HG02884 (cell line): ENCODE measurements around the gene SLC36A3.
"Not testable (repeated sequence)": the region's sequence is repeated elsewhere in the genome, so short reads cannot be mapped to it uniquely, and the experiment has no call there.

Experiments used
- ATAC-seq: cut with Tn5 transposase; IDR thresholded peaks from one replicate; pipeline ENCODE4 v1.9.1; 2021; ENCODE audit warnings: mild to moderate bottlenecking, moderate library complexity; ENCODE audit not compliant: unreplicated experiment

SLC36A3 gene

DNA sequence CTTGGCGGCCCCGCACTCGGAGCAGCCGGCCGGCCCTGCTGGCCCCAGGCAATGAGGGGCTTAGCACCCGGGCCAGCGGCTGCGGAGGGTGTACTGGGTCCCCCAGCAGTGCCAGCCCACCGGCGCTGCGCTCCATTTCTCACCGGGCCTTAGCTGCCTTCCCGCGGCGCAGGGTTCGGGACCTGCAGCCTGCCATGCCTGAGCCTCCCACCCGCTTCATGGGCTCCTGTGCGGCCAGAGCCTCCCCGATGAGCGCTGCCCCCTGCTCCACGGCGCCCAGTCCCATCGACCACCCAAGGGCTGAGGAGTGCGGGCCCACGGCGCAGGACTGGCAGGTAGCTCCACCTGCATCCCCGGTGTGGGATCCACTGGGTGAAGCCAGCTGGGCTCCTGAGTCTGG, 5.7 kb upstream of the SLC36A3 start:
- ATAC-seq, result not testable (repeated sequence)

DNA sequence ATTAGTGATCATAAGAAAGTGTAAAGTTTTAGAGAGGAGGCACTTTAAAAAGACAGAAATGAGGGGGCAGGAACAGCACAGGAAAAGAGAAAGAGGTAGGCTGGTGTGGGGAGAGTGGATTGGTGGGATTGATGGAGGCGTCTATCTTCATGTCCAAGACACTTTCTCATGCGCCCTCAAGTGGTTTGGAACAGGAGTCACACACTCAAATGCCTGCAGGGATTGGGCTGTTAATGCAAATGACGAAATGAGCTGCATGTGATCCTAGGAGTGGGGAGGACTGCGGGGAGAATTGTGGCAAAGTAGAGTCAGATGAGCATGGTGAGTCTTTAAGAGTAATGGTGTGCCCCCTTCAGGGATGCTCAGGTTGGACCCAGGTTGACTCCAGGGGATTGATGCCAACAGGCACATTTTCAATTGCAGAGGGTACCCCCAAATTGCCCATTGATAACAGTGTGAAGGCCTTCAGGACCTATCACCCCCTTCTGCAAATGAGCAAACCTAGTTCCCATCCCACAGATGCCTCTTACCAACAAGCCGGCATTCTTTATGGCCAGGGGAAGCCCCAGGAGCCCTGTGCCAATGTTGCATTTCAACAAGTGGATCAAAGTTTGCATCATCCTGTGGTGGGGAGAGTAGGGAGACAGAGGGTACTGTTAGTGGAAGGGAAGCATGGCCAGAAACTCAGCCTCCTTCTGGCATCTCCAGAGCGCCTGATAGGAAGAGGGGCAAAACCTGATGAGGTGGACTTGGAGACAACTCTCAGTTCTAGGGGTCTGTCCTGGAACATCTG, 5.3 kb downstream of the SLC36A3 start:
- ATAC-seq, result no peak

DNA sequence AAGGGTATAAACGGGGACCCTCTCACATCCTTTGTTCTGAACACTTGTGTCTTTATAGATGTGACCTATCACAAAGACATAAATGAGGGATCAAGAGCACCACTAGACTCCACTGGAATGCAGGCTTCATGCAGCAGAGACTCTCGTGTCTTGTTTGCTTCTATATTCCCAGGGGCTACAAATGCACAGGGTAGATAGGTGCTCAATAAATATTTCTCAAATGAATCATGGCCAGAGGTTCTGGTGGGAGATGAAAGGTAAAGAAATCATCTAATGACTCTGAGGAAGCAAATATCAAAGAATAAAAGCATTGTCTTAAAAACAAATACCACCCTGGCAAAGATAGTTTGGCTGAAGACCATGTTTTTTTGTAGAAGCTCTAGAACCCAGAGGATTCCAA, 6.6 kb downstream of the SLC36A3 start:
- no peak for ATAC-seq

DNA sequence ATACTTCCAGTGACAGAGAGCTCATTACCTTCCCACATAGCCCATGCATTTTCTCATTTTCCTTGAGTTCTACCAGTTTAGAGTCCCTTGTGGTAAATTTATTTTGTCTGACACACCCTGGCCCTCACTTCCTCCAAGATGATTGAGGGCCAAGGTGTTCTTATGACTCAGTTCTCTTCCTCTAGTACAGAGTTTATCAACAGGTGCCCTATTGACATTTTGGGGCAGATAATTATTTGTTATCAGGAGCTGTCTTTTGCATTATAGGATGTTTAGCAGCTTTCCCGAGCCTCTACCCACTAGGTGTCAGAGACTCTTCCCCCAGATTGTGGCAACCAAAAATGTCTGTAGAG, 7.1 kb downstream of the SLC36A3 start:
- no peak for ATAC-seq

DNA sequence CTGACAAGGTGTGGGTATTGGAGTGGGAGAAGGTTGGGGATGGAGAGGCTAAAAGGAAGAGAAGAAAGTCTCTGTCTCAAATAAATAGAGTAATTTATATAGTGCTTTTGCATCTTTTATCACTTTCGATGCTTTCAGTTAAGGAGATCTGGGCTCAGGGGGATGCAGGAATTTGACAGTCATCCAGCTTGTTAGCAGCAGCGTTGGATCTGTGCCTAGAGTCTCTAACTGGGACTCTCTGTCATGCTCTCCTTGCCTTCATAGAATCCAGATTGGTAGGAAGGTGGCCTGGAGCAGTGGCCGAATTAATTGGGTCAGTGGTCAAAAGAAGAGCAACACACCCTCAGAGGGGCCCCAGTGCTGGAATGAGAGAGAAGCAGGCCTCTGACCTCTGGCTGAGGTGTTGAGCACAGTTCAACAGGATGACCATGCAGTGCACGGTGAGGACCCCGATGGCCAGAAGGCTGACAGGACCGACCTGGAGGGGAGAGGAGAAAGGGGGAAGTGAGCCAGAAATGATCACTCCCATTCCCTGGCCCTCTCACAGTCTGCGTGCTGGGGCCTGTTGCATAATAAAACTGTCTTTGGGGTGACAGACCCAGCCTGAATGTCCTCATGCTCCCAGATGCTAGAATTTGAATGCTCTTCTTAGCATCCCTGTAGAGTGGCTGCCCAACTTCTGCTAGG, 7.6 kb downstream of the SLC36A3 start:
- no peak for ATAC-seq

DNA sequence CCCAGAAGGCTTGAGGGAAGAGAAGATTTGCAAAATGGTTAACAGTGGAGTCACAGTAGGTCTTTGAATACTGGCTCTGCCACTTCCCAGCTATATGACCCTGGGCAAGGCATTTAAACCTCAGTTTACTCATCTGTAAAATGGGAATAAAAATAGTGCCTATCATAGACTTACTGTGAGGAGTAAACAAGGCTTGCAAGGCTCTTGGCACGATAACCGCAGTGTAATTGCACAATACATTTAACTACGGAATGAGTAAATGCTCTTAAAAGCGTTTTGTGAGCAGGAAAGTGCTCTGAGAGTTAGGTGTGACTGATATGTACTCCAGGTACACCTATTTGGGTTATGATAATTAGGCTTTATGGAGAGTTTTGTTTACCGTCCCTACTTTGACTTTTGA, 8.4 kb downstream of the SLC36A3 start:
- ATAC-seq, result no peak

DNA sequence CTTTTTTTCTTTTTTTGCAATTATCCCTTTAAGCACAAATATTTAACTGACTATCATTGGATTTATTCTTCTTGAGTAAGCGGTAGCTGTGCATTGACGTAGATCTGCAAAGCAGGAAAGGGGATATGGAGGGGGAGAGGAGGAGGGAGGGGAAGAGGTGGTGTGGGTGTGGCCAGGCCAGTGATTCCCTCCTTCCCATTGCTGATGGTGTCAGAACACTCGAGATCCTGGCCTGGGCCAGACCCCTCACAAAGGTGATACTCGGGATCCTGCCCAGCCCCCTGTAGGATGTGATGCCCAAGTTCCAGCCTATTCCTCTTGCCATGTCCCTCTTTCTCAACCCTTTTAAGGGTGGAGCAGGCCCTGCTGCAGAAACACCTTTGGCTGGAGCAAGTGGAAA, 9.9 kb downstream of the SLC36A3 start:
- no peak for ATAC-seq

DNA sequence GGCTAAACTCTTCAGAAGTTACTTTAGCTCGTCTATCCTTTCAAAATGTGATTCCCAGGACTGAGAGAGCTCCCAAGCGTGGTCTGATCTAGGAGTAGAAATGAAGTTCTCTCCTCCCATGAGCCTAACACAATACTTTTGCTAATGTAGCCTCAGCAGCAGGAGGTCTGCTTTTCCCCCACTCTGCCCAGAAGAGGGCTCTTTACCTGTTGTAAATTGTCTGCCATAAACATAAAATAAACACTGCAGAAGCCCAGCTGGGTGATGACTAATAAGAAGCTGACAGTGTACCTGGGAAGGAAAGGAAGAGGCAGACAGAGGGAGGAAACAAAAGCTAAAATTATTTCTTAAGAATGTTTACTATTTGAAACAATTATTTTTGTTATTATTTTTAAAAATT, 15.4 kb downstream of the SLC36A3 start:
- peak; percentile 60 for ATAC-seq

DNA sequence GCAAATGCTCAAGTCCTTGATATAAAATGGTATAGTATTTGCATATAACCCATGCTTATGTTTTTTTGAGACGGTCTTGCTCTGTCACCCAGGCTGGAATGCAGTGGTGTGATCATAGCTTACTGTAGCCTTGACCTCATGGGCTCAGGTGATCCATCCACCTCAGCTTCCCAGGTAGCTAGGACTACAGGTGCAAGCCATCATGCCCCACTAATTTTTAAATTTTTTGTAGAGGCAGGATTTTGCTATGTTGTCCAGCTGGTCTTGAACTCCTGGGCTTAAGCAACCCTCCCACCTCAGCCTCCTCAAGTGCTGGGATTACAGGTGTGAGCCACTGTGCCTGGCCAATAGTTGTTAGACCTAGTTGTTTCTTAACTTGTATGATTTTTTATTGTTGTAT, 17.3 kb downstream of the SLC36A3 start:
- no peak for ATAC-seq

DNA sequence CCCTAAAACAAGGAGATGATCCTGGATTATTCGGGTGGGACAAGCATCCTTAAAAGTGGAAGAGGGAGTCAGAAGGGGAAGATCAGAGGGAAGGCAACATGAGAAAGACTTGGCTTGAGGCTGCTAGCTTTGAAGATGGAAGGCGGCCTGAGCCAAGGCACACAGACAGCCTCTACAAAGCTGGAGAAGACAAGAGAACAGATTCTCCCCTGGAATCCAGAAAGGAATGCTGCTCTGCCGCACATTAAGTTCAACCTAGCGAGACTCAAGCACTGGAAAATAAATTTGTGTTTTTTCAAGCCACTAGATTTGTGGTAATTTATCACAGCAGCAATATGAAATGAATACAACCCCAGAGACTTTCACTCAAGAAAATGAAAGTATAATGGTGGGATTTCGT, 17.9 kb downstream of the SLC36A3 start:
- ATAC-seq, result no peak

DNA sequence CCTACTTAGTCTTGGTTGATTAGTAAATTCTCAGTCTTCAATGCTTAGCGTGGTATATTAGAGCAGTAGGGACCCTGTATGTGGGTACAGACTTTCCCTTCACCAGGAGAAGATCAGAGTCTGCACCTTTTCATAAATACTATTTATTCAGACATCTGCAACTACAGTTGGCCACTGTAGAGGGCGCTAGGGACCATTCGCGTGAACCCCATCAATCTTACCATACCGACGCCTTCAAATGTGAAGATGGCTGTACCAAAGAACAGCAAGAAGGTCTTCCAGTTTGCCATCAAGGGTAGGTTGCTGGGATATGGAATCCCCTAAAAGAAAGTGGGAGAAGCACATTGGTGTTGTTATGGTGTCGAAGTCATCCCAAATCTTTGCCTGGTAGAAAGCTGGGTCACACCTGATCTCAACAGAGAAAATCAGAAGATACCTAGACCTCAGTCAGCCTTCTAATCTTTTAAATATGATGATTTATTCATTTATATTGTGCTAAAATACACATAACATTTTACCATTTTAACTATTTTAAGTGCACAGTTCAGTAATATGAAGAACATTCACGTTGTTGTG, 19.1 kb downstream of the SLC36A3 start:
- no peak for ATAC-seq

DNA sequence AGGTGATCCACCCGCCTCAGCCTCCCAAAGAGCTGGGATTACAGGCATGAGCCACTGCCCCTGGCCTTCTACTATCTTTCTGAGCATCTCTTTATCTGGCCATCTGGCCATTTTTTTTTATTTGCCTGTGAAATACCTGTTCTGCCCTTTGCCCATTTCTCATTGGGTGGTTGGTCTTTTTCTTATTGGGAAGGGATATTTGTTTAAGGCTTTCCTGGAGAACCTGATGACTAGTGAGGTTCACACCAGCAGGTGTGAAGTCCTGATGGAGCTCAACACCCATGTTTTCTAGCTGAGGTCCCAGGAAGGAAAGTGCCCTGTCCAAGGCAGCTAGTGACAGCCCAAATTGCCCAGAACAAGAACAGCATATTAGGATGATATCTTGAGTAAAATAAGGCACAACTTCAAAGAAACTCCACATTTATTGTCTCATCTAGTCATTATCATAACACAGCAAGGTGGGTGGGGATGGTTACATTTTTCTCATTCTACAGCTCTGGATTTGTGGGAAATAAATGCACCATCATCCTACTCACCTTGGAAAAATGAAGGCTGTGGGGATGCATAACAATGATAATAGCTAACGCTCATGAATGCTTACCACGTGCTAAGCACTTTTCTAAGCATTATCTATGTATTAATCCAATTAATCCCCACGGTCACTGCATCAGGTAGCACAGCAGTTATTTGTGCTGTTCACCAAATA, 20.3 kb downstream of the SLC36A3 start:
- ATAC-seq, result no peak

DNA sequence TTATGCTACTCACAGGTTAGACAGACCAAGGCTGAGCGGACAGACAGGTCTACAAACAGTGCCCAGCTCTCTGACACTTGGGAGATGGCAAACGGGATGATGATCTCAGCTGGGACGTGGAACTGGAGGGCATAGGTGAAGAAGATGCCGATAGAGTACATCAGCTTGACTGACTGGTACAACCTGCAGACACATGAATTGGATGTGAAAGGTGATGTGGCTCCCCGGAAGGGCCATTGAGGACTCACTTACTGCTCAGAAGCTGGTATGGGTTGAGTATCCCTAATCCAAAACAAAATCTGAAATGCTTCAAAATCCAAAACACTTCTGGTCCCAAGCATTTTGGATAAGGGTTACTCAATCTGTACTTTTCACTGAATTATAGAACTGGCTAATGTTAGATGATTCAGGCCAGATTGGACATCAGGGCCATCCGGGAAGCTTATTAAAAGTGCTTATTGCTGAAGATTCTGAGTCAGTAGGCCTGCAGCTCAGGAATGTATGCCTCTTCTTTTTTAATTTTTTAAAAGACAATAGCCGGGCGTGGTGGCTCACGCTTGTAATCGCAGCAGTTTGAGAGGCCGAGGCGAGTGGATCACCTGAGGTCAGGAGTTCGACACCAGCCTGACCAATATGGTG, 22.4 kb downstream of the SLC36A3 start:
- ATAC-seq, result no peak

DNA sequence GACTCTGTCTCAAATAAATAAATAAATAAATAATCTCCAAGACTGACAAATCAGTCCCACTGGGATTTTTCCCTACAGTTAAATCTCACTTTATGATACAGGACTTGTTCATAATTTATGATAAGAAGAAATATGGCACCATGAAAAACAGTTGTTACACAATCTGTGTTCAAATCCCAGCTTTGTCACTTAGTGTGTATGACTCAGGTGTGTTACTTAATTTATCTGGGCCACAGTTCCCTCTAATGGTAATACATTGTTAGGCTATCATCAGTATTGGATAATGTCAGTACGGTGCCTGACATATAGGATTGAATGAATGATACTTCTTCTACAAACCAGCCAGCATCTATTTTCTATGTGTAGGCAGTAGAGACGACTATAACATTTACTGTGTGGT, 23.1 kb downstream of the SLC36A3 start:
- no peak for ATAC-seq

DNA sequence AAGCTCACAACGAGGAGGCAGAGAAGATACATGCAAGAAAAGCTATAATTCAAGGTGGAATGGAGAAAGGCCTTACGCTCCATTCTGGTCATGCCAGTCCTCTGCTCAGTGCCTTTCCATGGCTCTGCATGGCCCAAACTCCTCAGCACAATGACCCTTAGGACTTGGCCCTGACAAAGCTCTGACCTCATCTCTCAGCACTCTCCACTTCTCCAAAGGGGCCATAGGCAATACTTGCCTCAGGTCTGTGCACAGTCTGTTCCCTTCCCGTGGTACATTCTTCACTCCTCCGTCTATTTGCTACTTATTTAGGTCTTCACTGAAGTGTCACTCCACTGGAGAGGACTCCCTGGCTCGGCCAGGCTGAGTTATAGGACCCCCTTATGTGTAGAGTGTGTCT, 24.7 kb downstream of the SLC36A3 start:
- ATAC-seq, result no peak

DNA sequence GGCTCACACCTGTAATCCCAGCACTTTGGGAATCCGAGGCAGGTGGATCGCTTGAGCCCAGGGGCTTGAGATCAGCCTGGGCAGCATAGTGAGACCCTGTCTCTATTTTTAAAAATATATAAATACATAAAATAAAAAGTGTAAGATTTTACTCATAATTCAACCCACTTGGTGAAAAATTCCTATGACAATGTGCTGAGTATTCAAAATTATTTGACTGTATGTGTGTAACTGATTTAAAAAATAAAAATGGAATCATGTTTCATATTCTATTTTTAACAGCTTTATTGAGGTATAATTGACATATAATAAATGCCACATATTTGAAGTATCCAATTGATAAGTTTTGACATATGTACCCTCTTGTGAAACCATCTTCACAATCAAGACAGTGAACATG, 27.8 kb downstream of the SLC36A3 start:
- ATAC-seq, result no peak

DNA sequence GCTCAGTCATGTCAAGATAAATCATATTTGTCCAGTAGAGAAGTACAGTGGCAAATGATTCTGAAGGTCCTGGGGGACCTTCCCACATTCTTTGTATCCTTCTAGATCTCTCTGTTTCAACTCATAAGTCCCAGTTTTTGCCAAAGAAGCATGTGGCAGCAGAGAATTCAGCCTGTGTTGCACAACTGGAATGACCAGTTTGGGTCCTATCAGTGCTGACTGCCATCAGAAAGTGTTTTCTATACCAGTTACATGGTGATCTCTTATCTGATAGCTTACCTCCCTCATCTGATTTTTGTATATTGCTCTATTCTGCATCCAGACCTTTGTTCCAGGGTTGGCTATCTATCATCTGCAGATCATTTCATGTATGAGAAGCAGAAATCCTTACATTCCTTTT, 28.9 kb downstream of the SLC36A3 start:
- no peak for ATAC-seq

DNA sequence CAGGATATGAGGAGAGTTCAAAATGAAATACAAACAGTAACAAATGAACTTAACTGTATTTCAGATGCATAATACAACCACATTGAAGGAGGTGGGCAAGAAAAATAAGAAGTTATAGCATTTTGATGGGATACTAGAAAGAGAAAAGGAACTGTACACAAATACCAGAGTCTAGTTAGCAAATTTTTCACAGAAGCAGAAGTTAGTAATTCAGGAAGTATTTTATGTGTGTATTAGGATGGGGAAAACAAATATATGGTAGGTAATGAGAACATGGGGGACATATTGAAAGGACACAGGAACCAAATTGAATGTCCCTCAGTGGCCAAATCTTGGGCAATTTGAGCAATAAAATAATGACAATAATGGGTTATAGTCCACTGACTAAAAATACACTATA, 32.2 kb downstream of the SLC36A3 start:
- no peak for ATAC-seq

DNA sequence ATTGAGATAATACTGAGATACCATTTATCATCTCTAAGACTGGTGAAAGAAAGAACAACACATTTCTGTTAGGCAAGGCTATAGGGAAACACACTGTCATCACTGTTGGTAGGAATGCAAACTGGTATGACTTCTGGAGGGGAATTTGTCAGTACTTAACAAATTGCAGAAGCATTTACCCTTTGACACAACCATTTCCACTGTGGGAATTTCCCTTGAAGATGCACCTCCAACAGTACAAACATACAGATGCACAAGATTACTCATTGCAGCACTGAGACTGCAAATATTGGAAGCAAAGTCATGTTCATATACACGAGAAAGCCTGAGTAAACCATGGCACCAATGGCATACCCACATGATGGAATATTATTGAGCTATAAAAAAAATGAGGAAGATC, 33.0 kb downstream of the SLC36A3 start:
- peak; percentile 97 for ATAC-seq

DNA sequence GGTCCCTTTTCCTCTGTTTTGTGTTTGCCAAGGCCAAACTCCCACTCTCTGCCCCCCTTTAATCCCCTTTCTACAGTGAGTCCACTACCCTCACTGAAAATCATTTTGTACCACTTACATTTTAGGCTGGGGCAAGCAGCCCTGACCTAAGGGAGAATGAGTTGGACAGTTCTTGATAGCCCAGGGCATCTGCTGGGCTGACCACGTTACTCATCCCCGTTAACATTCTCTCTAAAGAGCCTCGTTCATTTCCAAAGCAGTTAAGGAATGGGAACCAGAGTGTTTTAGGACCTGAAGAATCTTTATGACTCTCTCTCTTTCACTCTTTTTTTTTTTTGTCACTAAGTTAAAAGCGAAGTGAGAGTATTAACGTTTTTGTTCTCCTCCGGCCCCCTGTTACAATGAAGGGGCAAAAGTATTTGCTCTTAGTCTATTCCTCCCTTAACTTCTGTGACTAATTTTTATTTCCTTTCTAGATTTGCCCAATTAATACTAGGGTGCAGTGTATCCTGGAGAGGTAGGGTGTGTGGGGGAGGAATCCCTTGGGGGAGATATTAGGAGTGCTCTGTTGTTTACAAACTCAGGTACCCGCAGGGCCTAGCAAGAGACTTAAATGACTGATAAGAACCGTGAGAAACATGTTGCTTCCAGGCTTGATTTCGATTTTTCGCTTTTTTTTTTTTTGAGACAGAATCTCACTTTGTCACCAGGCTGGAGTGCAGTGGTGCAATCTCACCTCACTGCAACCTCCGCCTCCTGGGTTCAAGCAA, 35.9 kb downstream of the SLC36A3 start:
- no peak for ATAC-seq

DNA sequence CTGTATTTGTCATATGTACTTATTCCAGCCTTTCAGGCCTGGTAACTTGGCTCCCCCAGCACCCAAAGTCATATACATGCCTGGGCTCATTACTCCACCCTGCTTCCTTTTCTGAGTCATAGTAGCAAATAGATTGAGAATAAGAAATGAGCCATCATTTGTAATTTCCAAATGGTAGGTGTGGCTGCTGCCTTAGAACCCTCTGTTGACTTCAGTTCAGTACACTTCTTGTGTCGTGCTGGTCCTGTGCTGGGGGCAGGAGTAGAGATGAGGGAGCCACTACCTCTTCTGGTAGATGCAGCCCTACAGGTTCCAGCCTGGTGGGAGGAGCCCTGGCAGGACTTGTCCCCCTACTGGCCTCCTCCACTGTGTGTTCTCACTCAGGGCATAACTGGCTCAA, 39.5 kb downstream of the SLC36A3 start:
- peak; percentile 88 for ATAC-seq
